NCI-H2196 (cell line): ENCODE results near the gene PDZRN3.
A peak's percentile ranks its signal among the peaks of the same experiment; 100 is the strongest.

Source experiments
- DNase-seq: peaks from one replicate; lab custom pipeline; 2025; ENCODE audit not compliant: unreplicated experiment; lab: John Stamatoyannopoulos, UW

The PDZRN3 gene

GRCh38 chr3:73525591-73525990, 99.2 kb downstream of the PDZRN3 start:
- no peak for DNase-seq

- no peak for DNase-seq
Measured at GRCh38 chr3:73523661-73524060, 101.1 kb downstream of the PDZRN3 start.

GRCh38 chr3:73521734-73522336, 102.9 kb downstream of the PDZRN3 start:
- no peak for DNase-seq

GRCh38 chr3:73520931-73521461, 103.7 kb downstream of the PDZRN3 start:
- DNase-seq: no peak

- peak; percentile 17 for DNase-seq
Measured at GRCh38 chr3:73516631-73517030, 108.1 kb downstream of the PDZRN3 start.

- no peak for DNase-seq
Measured at GRCh38 chr3:73513260-73513659, 111.5 kb downstream of the PDZRN3 start.

- DNase-seq: no peak
Measured at GRCh38 chr3:73511571-73512525, 112.9 kb downstream of the PDZRN3 start.

GRCh38 chr3:73510784-73511183, 114.0 kb downstream of the PDZRN3 start:
- DNase-seq: no peak

GRCh38 chr3:73510334-73510733, 114.4 kb downstream of the PDZRN3 start:
- no peak for DNase-seq

GRCh38 chr3:73509816-73510215, 114.9 kb downstream of the PDZRN3 start:
- DNase-seq: no peak

GRCh38 chr3:73509066-73509465, 115.7 kb downstream of the PDZRN3 start:
- DNase-seq: no peak

GRCh38 chr3:73508330-73508954, 116.3 kb downstream of the PDZRN3 start:
- DNase-seq: peak; percentile 58

- DNase-seq: no peak
Measured at GRCh38 chr3:73504852-73505251, 119.9 kb downstream of the PDZRN3 start.

GRCh38 chr3:73504239-73504638, 120.5 kb downstream of the PDZRN3 start:
- DNase-seq: peak; percentile 61

- DNase-seq: no peak
Measured at GRCh38 chr3:73503781-73504180, 121.0 kb downstream of the PDZRN3 start.

GRCh38 chr3:73502609-73503583, 121.8 kb downstream of the PDZRN3 start:
- peak; percentile 52 for DNase-seq

GRCh38 chr3:73500321-73500720, 124.4 kb downstream of the PDZRN3 start:
- DNase-seq: no peak

- DNase-seq: no peak
Measured at GRCh38 chr3:73499787-73500186, 125.0 kb downstream of the PDZRN3 start.

- no peak for DNase-seq
Measured at GRCh38 chr3:73498764-73499622, 125.7 kb downstream of the PDZRN3 start.
